Bronchial epithelial cell (primary cell): ENCODE data around the gene RNF19B. TPM values are rescaled to one million over a fixed set of nuclear protein-coding genes. Genes with fewer than 3 reads are reported as not detected.

Source experiments
- DNase-seq: peaks from one replicate; pipeline ENCODE4 v3.0.0-alpha.2; 2010; ENCODE audit warnings: low read depth
- FAIRE-seq: peaks from 2 replicates; lab custom pipeline; 2011; peaks lifted over from hg19 to GRCh38; lab: Jason Lieb, UNC
- H3K27me3 ChIP-seq: 2 replicates; pipeline ENCODE4 v1.5.1; 2011; ENCODE audit warnings: low read length; ENCODE audit not compliant: control insufficient read depth, insufficient read depth
- H3K36me3 ChIP-seq: 2 replicates; pipeline ENCODE4 v1.5.1; 2011; ENCODE audit warnings: low read length; ENCODE audit not compliant: control insufficient read depth, insufficient read depth
- H3K4me3 ChIP-seq: 2 replicates; pipeline ENCODE4 v1.5.1; 2011; ENCODE audit warnings: mild to moderate bottlenecking, low read depth, low read length, control low read depth
- total RNA-seq: library from RNA; depleted of rRNA; stranded (reverse); fragments of >200 nt; gene quantifications from 2 replicates; pipeline ENCODE4 v1.2.1, GENCODE V29; 2014
- TF ChIP-seq, protein P1 (sequence below): IDR thresholded peaks from 2 replicates; pipeline ENCODE4 v1.5.1; 2011; ENCODE audit warnings: mild to moderate bottlenecking, moderate library complexity, low read length, control low read depth, inconsistent platforms; ENCODE audit not compliant: insufficient read depth, severe bottlenecking

The RNF19B gene
- total RNA-seq, 1 donor from 2014 or later, result 32.6 TPM

DNA sequence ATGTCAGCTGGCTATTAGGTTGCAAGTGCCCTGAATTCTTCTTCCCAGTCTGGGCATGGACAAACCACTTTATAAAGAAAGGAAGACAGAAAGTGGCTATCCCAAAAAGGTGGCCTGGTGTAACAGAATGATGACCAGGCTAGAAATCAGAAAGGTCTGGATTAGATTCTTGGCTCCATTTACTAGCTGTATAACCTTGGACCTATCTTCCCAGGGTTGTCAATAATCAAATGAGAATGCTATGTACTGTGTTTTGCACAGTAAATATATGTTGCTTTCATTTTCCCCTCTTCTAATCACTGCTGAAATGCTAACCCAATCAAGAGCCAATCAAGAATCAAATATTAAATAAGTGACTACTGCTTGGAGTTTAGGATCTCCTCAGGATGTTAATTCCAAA is 20.4 kb downstream of the RNF19B start:
- TF ChIP-seq, protein P1, sequence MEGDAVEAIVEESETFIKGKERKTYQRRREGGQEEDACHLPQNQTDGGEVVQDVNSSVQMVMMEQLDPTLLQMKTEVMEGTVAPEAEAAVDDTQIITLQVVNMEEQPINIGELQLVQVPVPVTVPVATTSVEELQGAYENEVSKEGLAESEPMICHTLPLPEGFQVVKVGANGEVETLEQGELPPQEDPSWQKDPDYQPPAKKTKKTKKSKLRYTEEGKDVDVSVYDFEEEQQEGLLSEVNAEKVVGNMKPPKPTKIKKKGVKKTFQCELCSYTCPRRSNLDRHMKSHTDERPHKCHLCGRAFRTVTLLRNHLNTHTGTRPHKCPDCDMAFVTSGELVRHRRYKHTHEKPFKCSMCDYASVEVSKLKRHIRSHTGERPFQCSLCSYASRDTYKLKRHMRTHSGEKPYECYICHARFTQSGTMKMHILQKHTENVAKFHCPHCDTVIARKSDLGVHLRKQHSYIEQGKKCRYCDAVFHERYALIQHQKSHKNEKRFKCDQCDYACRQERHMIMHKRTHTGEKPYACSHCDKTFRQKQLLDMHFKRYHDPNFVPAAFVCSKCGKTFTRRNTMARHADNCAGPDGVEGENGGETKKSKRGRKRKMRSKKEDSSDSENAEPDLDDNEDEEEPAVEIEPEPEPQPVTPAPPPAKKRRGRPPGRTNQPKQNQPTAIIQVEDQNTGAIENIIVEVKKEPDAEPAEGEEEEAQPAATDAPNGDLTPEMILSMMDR, result no peak
- no peak for DNase-seq
- peaks cover 22% of the 10 kb centered on the region for H3K36me3 ChIP-seq
- no peak for FAIRE-seq
- no peaks in the 10 kb centered on the region for H3K27me3 ChIP-seq
- H3K4me3 ChIP-seq, result no peak overlapping the region

DNA sequence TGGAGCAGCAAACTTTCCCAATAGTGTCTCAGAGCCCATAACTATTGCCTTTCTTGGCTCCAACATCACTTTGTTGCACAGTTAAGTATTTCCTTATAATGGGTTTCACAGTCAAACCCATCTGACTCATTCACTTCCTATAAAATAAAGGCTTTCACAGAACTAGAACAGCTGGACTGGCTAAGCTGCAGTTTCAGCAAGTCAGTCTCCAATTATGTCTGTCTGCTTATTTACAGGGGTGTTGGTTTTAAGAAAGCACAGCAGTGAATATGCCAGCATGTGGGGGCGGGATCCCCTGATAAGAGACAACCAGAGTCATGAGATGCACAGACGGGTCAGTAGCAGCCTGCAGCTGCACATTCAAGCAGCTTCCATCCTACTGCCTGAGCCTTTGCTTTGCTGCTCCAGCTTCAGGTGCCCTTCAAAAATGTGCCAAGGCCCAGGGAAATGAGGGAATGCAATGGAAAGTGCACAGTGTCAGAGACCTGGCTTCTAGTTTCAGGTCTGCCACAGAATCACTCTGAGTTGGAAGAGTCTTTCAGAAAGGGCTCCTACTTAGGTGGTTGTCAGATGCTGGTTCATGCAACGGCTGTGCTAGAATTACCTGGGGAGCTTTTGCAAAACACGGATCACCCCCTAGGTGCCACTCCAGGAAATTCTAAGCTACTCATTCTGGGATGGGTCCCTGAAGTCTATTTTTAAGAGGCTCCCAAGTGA is 24.8 kb downstream of the RNF19B start:
- peaks cover 14% of the 10 kb centered on the region for H3K36me3 ChIP-seq
- DNase-seq (peak; percentile 91), FAIRE-seq (no peak)

DNA sequence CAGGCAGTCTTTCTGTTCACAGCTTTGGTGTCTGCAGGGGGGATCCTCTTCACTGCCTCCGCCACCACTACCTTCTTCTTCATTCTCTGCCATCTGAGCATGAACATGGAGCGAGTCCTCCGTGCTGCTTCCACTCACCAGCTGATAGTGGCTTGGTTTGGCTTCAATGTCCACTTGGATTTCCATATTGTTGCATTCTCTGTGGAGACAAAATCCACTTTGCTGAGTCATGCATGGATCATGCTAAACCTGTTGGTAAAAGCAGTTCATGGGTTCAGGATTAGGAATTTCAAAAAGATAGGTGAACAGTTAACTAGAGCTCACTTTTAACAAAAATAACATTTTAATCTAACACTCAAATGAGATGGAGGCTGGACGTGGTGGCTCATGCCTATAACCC is 27.5 kb downstream of the RNF19B start:
- H3K4me3 ChIP-seq, result no peak overlapping the region
- peaks cover 10% of the 10 kb centered on the region for H3K36me3 ChIP-seq
- no peak for FAIRE-seq
- TF ChIP-seq, protein P1, result no peak
- peak; percentile 30 for DNase-seq
- no peaks in the 10 kb centered on the region for H3K27me3 ChIP-seq

More for the DNA sequence above, 24.8 kb downstream of the RNF19B start:
- Histone ChIP-seq H3K4me3 (no peak overlapping the region), H3K27me3 (no peaks in the 10 kb centered on the region)
- TF ChIP-seq, protein P1, result no peak

DNA sequence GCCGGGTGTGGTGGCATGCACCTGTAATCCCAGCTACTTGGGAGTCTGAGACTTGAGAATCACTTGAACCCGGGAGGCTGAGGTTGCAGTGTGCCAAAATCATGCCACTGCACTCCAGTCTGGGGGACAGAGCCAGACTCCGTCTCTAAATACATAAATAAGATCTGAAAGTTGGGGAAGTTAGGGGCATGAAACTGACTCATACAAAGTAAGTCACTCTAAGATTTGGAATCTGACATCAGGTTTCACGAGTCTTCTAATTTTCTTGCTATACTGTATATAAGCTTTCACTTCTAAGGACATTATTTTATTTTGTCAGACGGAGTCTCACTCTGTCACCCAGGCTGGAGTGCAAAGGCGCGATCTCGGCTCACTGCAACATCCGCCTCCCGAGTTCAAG is 30.1 kb downstream of the RNF19B start:
- Histone ChIP-seq H3K36me3 (peaks cover 9% of the 10 kb centered on the region), H3K27me3 (no peaks in the 10 kb centered on the region)

DNA sequence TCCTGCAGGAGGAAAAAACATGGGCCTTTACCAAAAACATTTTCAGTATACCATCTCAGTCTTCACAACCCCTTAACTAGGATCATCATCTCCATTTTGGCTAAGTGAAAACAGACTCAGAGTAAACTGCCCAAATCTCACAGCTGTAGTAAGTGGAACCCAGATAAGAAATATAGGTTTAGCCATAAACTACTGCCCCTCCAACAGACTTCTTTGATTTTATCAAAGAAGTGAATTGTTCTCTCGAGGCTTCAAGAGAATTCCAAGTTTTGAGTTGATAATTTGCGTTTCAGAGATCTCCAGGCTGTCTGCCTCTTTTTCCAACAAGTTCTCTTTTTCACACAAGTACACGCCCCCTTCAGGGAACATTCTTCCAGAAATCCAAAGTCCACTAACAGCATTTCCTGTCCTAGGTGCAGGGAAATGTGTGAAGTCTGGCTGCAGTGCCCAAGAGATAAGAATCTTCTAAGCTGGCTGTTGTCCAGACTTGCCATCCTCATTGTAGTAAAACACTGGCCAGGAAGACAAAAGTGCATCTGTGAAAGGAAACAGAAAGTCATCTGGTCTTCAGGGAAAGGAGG is 30.8 kb downstream of the RNF19B start:
- TF ChIP-seq, protein P1, result no peak
- H3K27me3 ChIP-seq, result no peaks in the 10 kb centered on the region
- H3K36me3 ChIP-seq, result peaks cover 9% of the 10 kb centered on the region
- no peak overlapping the region for H3K4me3 ChIP-seq
- DNase-seq (peak; percentile 38), FAIRE-seq (no peak)

More for the DNA sequence above, 30.1 kb downstream of the RNF19B start:
- TF ChIP-seq, protein P1, result no peak
- no peak for DNase-seq
- H3K4me3 ChIP-seq, result no peak overlapping the region
- no peak for FAIRE-seq
